NCI-H1694 (cell line): Measurements from ENCODE around the gene ESRRB.

Source experiments
- DNase-seq: peaks from one replicate; lab custom pipeline; 2025; lab: John Stamatoyannopoulos, UW

The ESRRB gene

GRCh38 chr14:76541594-76542219 is 165.8 kb downstream of the ESRRB start:
- no peak for DNase-seq

DNA sequence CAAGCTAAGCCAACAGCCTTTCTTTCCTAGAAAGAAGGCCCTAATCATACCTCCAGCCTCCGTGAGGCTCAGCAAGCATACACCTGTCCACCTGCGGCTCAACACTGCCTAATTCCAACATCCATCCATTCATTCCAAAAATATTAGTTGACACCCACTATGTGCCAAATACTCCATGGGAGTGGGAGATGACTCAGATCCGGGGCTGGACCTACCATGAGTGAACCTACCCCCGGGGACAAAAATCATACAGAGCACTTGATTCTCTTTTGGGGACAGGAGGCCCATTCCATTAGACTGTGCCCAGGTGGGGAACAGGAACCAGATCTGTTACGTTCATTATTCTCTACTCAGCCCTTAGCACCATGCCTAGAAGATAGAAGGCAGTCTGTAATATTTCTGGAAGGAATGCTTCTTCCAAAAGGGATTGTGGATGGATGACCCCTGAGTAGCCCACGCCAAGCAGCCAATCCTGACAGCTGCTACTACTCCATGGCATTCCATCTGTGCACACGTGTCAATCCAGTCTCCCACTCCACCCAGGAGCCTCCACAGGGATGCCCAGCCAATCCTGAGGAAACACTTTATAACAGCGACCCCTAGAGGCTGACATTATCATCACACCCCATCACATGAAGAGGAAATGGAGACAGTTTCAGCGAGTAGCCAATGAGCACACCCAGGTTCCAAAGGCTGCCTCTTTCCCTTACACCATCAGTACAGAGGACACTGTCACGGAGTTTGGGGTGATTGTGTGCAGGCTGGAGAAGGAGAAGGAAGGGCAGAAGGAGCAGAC is 170.7 kb downstream of the ESRRB start:
- peak; percentile 92 for DNase-seq

GRCh38 chr14:76547831-76548230 is 171.9 kb downstream of the ESRRB start:
- DNase-seq, result no peak

DNA sequence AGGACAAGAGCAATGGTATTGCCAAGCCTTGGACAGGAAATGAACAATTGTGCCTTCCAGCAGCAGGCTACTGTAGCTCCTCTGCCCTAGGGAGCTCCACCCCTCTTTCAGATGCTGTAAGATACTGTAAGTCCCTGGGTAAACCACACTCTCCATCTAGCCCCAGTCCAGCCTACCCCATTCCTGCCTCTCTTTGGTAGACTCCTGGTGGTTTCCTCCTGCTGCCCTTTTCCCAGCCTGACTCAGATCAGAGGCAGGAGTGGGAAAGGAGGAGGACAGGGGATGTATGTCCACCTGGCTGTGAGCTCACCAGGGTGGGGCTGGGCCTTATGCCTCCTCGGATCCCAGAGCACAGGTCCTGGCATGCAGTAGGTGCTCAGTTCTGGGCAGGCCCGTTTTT is 174.6 kb downstream of the ESRRB start:
- DNase-seq, result no peak

DNA sequence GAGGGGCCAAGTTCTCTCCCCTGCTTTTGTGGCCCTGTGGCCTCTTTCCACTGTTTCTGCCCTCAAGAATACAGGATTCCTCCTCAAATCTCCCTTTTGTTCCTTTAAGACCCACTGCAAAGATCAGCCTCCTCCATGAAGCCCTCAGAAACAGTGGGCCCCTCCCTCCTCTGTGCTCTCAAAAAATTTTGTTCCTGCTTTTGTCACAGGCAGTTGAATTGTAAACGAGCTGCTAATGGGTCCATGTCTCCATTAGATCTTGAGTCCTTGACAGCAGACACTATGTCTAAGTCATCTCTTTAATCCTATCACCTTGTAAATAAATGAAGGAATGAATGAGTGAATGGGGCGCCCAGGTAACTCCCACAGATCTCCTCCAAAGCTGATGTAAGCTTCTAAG is 175.2 kb downstream of the ESRRB start:
- DNase-seq, result no peak
